OCI-LY3 (cell line): ENCODE results near the gene TGIF1.
A peak's percentile ranks its signal among the peaks of the same experiment; 100 is the strongest.

Experiments used
- H2AFZ ChIP-seq: fragments of 200-600, 300-600 bp; shearing (Covaris generic); 2 replicates; pipeline ENCODE4 v1.6.0; 2014; ENCODE audit warnings: antibody characterized with exemption, low read depth, low read length
- H3K27ac ChIP-seq: fragments of 200-600, 300-600 bp; sonication (generic); 2 replicates; pipeline ENCODE4 v1.5.1; 2014; ENCODE audit warnings: mild to moderate bottlenecking, low read length, moderate library complexity, mixed read lengths
- H3K27me3 ChIP-seq: fragments of 200-600, 300-600 bp; sonication (generic); 2 replicates; pipeline ENCODE4 v1.6.1; 2014; ENCODE audit warnings: low read depth, low read length, mixed read lengths
- H3K36me3 ChIP-seq: fragments of 200-600, 300-600 bp; sonication (generic); replicated peaks from 2 replicates; pipeline ENCODE3; 2014; ENCODE audit warnings: low read depth, low read length, mixed read lengths
- H3K4me1 ChIP-seq: fragments of 300-600, 200-600 bp; sonication (generic); 2 replicates; pipeline ENCODE4 v1.6.1; 2014; ENCODE audit warnings: low read length, mixed read lengths
- H3K4me2 ChIP-seq: fragments of 200-600, 300-600 bp; sonication (generic); 2 replicates; pipeline ENCODE4 v1.6.1; 2014; ENCODE audit warnings: low read length, mixed read lengths
- H3K4me3 ChIP-seq: fragments of 300-600, 200-600 bp; sonication (generic); 2 replicates; pipeline ENCODE4 v1.5.1; 2014; ENCODE audit warnings: antibody characterized with exemption, mild to moderate bottlenecking, low read length, moderate library complexity
- H3K79me2 ChIP-seq: fragments of 300-600, 200-600 bp; shearing (Covaris generic); 2 replicates; pipeline ENCODE4 v1.6.1; 2014; ENCODE audit warnings: mild to moderate bottlenecking, low read length, mixed read lengths
- H3K9ac ChIP-seq: fragments of 300-600, 200-600 bp; shearing (Covaris generic); 2 replicates; pipeline ENCODE4 v1.6.0; 2014; ENCODE audit warnings: mild to moderate bottlenecking, low read length, moderate library complexity
- H3K9me3 ChIP-seq: fragments of 200-600, 300-600 bp; shearing (Covaris generic); 2 replicates; pipeline ENCODE4 v1.6.1; 2014; ENCODE audit warnings: low read length, mixed read lengths; ENCODE audit not compliant: insufficient read depth
- H4K20me1 ChIP-seq: fragments of 200-600, 300-600 bp; sonication (generic); 2 replicates; pipeline ENCODE4 v1.6.1; 2016; ENCODE audit warnings: low read length, mixed read lengths; ENCODE audit not compliant: insufficient read depth
- EZH2phosphoT487 ChIP-seq: fragments of 200-600 bp; shearing (Covaris generic); IDR thresholded peaks from 2 replicates; pipeline ENCODE4 v1.6.1; 2018; ENCODE audit warnings: antibody characterized with exemption, mixed run types, low read depth
- TF ChIP-seq, protein P1 (sequence below): fragments of 200-600, 300-600 bp; sonication (generic); IDR thresholded peaks from 2 replicates; pipeline ENCODE4 v1.5.1; 2014; ENCODE audit warnings: antibody characterized with exemption, low read length, low read depth

TGIF1 gene

DNA sequence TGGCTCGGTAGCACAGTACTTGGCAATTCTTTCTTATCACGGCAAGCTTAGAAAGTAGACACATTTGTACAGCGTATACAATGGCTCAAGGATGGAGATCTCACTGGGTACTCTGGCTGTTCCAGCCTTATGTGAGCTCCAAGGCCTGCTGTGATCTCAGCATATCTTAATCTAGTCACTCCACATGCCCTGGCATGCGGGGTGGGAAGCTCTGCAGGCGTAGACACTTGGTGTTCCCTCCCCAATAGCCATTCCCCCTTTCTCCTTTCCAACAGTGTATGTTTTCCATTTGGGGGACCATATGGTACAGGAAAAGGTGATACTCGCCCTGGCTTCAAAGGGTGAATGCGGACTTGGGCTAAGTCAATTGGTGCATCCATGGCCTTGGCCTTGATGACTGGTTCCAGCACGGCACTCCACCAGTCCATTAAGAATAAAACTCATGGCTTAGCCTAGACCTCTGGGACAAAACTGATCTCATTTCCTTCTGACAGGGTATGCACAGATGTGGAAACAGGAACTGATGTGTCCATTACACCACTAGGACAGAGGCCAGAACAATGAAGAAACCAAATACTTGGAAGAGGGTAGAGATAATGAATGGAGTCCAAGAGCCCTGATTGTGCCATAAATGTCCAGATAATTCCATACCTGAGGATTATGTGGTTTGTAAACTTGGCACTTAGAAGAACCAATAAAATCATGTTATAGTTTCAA, 28.4 kb downstream of the TGIF1 start:
- no peak overlapping the region for H3K27ac ChIP-seq
- H2AFZ ChIP-seq = no peak overlapping the region
- H3K79me2 ChIP-seq = no peaks in the 10 kb centered on the region
- H3K9me3 ChIP-seq = peaks cover 6% of the 10 kb centered on the region; the same call in 1 of the 2 replicates
- H3K9ac ChIP-seq = no peak overlapping the region
- TF ChIP-seq, protein P1, sequence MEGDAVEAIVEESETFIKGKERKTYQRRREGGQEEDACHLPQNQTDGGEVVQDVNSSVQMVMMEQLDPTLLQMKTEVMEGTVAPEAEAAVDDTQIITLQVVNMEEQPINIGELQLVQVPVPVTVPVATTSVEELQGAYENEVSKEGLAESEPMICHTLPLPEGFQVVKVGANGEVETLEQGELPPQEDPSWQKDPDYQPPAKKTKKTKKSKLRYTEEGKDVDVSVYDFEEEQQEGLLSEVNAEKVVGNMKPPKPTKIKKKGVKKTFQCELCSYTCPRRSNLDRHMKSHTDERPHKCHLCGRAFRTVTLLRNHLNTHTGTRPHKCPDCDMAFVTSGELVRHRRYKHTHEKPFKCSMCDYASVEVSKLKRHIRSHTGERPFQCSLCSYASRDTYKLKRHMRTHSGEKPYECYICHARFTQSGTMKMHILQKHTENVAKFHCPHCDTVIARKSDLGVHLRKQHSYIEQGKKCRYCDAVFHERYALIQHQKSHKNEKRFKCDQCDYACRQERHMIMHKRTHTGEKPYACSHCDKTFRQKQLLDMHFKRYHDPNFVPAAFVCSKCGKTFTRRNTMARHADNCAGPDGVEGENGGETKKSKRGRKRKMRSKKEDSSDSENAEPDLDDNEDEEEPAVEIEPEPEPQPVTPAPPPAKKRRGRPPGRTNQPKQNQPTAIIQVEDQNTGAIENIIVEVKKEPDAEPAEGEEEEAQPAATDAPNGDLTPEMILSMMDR = no peak
- TF ChIP-seq EZH2phosphoT487 = no peak
- H3K4me3 ChIP-seq = no peak overlapping the region
- no peak overlapping the region for H3K4me2 ChIP-seq
- H3K36me3 ChIP-seq = peaks cover 16% of the 10 kb centered on the region
- peaks cover 27% of the 10 kb centered on the region for H3K4me1 ChIP-seq
- H3K27me3 ChIP-seq = no peaks in the 10 kb centered on the region
- H4K20me1 ChIP-seq = no peaks in the 10 kb centered on the region

GRCh38 chr18:3479978-3480509, 30.1 kb downstream of the TGIF1 start:
- Histone ChIP-seq H3K4me1 (peaks cover 25% of the 10 kb centered on the region), H3K9me3 (peaks cover 1% of the 10 kb centered on the region; the same call in 1 of the 2 replicates), H2AFZ (no peak overlapping the region), H3K27me3 (no peaks in the 10 kb centered on the region), H3K36me3 (peaks cover 2% of the 10 kb centered on the region), H3K4me3 (no peak overlapping the region), H3K9ac (no peak overlapping the region), H4K20me1 (no peaks in the 10 kb centered on the region), H3K79me2 (no peaks in the 10 kb centered on the region), H3K4me2 (no peak overlapping the region), H3K27ac (no peak overlapping the region)
- TF ChIP-seq, protein P1 = no peak
- TF ChIP-seq EZH2phosphoT487 = no peak

DNA sequence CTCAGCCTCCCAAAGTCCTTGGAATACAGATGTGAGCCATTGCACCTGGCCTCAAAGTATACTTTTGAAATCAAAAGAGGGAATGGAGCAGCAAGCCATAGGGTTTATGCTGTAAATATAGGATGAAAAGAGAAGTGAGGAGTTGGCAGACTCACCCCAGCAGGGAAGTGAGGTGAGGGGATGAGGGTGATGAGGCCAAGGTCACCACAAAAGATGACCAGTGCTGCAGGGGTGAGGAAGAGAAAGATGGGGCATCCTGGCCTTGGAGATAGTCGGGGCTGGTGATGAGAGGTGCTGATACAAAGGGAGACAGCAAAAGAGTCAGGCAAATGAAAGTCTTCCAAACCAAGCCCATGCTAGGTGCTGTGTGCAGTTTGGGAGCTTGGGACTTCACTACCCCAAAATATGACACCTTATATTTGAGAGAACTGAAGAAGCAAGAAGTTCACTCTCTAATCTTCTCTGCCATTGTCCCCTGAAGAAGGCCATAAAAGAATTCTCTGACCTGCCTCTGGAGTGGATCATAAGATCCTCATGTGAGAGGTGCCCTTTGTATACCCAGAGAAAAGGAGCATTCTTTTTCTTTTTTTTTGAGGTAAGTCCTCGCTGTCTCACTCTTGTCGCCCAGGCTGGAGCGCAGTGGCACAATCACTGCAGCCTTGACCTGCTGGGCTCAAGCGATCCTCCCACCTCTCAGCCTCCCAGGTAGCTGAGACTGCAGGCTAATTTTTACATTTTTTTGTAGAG, 31.0 kb downstream of the TGIF1 start:
- no peak overlapping the region for H3K9ac ChIP-seq
- H2AFZ ChIP-seq = no peak overlapping the region
- no peak overlapping the region; the same call in 1 of the 2 replicates for H3K4me2 ChIP-seq
- no peak overlapping the region for H3K4me3 ChIP-seq
- no peaks in the 10 kb centered on the region for H3K27me3 ChIP-seq
- no peaks in the 10 kb centered on the region for H3K9me3 ChIP-seq
- H3K36me3 ChIP-seq = no peaks in the 10 kb centered on the region
- no peaks in the 10 kb centered on the region for H3K79me2 ChIP-seq
- peaks cover 34% of the 10 kb centered on the region for H3K4me1 ChIP-seq
- no peak overlapping the region for H3K27ac ChIP-seq
- no peaks in the 10 kb centered on the region for H4K20me1 ChIP-seq
- no peak for TF ChIP-seq EZH2phosphoT487
- TF ChIP-seq, protein P1 = no peak

GRCh38 chr18:3481696-3482210, 31.8 kb downstream of the TGIF1 start:
- TF ChIP-seq, protein P1 = peak; percentile 73
- TF ChIP-seq EZH2phosphoT487 = no peak
- peak overlapping the region; percentile 21; the same call in 1 of the 2 replicates for H3K27ac ChIP-seq
- peaks cover 37% of the 10 kb centered on the region for H3K4me1 ChIP-seq
- no peaks in the 10 kb centered on the region for H3K36me3 ChIP-seq
- H4K20me1 ChIP-seq = no peaks in the 10 kb centered on the region
- H3K9me3 ChIP-seq = no peaks in the 10 kb centered on the region
- peak overlapping the region; percentile 70 for H3K4me2 ChIP-seq
- no peaks in the 10 kb centered on the region for H3K27me3 ChIP-seq
- peak overlapping the region; percentile 41; the same call in 1 of the 2 replicates for H3K9ac ChIP-seq
- no peaks in the 10 kb centered on the region for H3K79me2 ChIP-seq
- H3K4me3 ChIP-seq = peak overlapping the region; percentile 34; the same call in 1 of the 2 replicates
- H2AFZ ChIP-seq = no peak overlapping the region
